CD14-positive monocyte (primary cell): ENCODE data around the gene LGALS9B. TPM values are rescaled to one million over a fixed set of nuclear protein-coding genes. Genes with fewer than 3 reads are reported as not detected.
A peak's percentile ranks its signal among the peaks of the same experiment; 100 is the strongest.
"Not testable (repeated sequence)": the region's sequence is repeated elsewhere in the genome, so short reads cannot be mapped to it uniquely, and the experiment has no call there.

Source experiments
- DNase-seq, 3 donors: peaks; one replicate each; pipeline ENCODE4 v3.0.0-alpha.2; 2011 to 2022
- H2AFZ ChIP-seq: 2 replicates; pipeline ENCODE4 v1.6.0; 2012; ENCODE audit warnings: mild to moderate bottlenecking, low read depth, low read length, inconsistent platforms; ENCODE audit not compliant: insufficient read depth, poor library complexity, severe bottlenecking
- H3K27ac ChIP-seq, 2 donors: 1 replicate in 1 of 2; 2 replicates in 1 of 2; pipeline ENCODE4 v1.5.1; 2012 to 2013; ENCODE audit warnings: low read length in 2 of 2, control low read depth in 1 of 2, inconsistent platforms in 1 of 2, low read depth in 1 of 2, mild to moderate bottlenecking in 1 of 2
- H3K27me3 ChIP-seq, 2 donors: one replicate each; pipeline versions ENCODE4 v1.6.0 to v1.6.1; 2011 to 2013; ENCODE audit warnings: low read length in 2 of 2; ENCODE audit not compliant: control insufficient read depth in 2 of 2, insufficient read depth in 2 of 2
- H3K36me3 ChIP-seq, 2 donors: replicated peaks in 1 of 2; 1 replicate in 1 of 2; 2 replicates in 1 of 2; pipeline versions ENCODE4 v1.5.1 to v1.6.1; 2012 to 2013; ENCODE audit warnings: low read length in 2 of 2, control low read depth in 1 of 2, inconsistent platforms in 1 of 2, mild to moderate bottlenecking in 1 of 2; ENCODE audit not compliant: insufficient read depth in 2 of 2, control insufficient read depth in 1 of 2
- H3K4me1 ChIP-seq, 2 donors: 1 replicate in 1 of 2; 2 replicates in 1 of 2; pipeline versions ENCODE4 v1.5.1 to v1.6.1; 2012 to 2013; ENCODE audit warnings: low read length in 2 of 2, control low read depth in 1 of 2, inconsistent platforms in 1 of 2, mild to moderate bottlenecking in 1 of 2, moderate library complexity in 1 of 2; ENCODE audit not compliant: insufficient read depth in 2 of 2, control insufficient read depth in 1 of 2
- H3K4me2 ChIP-seq: replicated peaks from 2 replicates; pipeline ENCODE3; 2012; ENCODE audit warnings: low read length, moderate library complexity, mild to moderate bottlenecking; ENCODE audit not compliant: poor library complexity, severe bottlenecking; ENCODE audit errors: extremely low read depth
- H3K4me3 ChIP-seq, 3 experiments: fragments of 200-600 bp in 1 of 3; sonication (generic) in 1 of 3; replicated peaks in 1 of 3; 1 replicate in 2 of 3; 2 replicates in 1 of 3; pipeline ENCODE4 v1.5.1; 2011 to 2013; ENCODE audit warnings: low read length in 3 of 3, mild to moderate bottlenecking in 3 of 3, control low read depth in 2 of 3, low read depth in 2 of 3, inconsistent platforms in 1 of 3, moderate library complexity in 1 of 3
- H3K79me2 ChIP-seq: 2 replicates; pipeline ENCODE4 v1.6.0; 2012; ENCODE audit warnings: mild to moderate bottlenecking, control low read depth, inconsistent platforms, low read length, moderate library complexity; ENCODE audit not compliant: insufficient read depth
- H3K9ac ChIP-seq: 2 replicates; pipeline ENCODE4 v1.6.0; 2017; ENCODE audit warnings: low read length, mild to moderate bottlenecking; ENCODE audit not compliant: insufficient read depth, poor library complexity, severe bottlenecking
- H3K9me3 ChIP-seq, 2 donors: replicated peaks in 1 of 2; 1 replicate in 1 of 2; 2 replicates in 1 of 2; pipeline versions ENCODE4 v1.5.1 to v1.6.1; 2012 to 2013; ENCODE audit warnings: low read length in 2 of 2, control low read depth in 1 of 2; ENCODE audit not compliant: control insufficient read depth in 1 of 2, insufficient read depth in 1 of 2
- H4K20me1 ChIP-seq: 2 replicates; pipeline ENCODE4 v1.6.0; 2012; ENCODE audit warnings: mild to moderate bottlenecking, low read length, control low read depth, moderate library complexity; ENCODE audit not compliant: insufficient read depth
- H3K27ac Mint-ChIP-seq, 7 donors: one replicate each; pipeline ENCODE4 v1.8.0; 2020; ENCODE audit warnings: mild to moderate bottlenecking in 7 of 7, mixed read lengths in 7 of 7, moderate library complexity in 6 of 7, inconsistent platforms in 2 of 7
- H3K27me3 Mint-ChIP-seq, 3 donors: one replicate each; pipeline ENCODE4 v1.8.0; 2021 to 2022; ENCODE audit warnings: low read depth in 3 of 3, mild to moderate bottlenecking in 3 of 3, mixed read lengths in 3 of 3, moderate library complexity in 3 of 3, inconsistent platforms in 1 of 3
- H3K36me3 Mint-ChIP-seq, 2 donors: one replicate each; pipeline ENCODE4 v1.8.0; 2020; ENCODE audit warnings: mixed read lengths in 2 of 2, inconsistent platforms in 1 of 2, mild to moderate bottlenecking in 1 of 2
- H3K4me1 Mint-ChIP-seq: one replicate; pipeline ENCODE4 v1.8.0; 2020; ENCODE audit warnings: mild to moderate bottlenecking, mixed read lengths
- H3K4me3 Mint-ChIP-seq, 2 donors: one replicate each; pipeline ENCODE4 v1.8.0; 2020; ENCODE audit warnings: mild to moderate bottlenecking in 2 of 2, mixed read lengths in 2 of 2, moderate library complexity in 1 of 2
- H3K9me3 Mint-ChIP-seq, 7 donors: one replicate each; pipeline ENCODE4 v1.8.0; 2020 to 2022; ENCODE audit warnings: mixed read lengths in 7 of 7, mild to moderate bottlenecking in 6 of 7, moderate library complexity in 6 of 7, inconsistent platforms in 2 of 7
- WGBS: methylation state at CpG from one replicate; pipeline ENCODE4 v1.1.5; 2013; ENCODE audit warnings: missing lambda C conversion rate; ENCODE audit not compliant: insufficient coverage; 5-methylcytosine and 5-hydroxymethylcytosine counted together
- intact Hi-C, 2 donors: fragments of 100-400 bp; cut with micrococcal nuclease; formaldehyde crosslinking; loops; one replicate each; pipeline versions ENCODE4 v1.15.0 to v1.15.1; 2023
- polyA plus RNA-seq, 3 donors: library from polyadenylated mRNA; depleted of rRNA in 1 of 3; unstranded in 2 of 3; stranded (reverse) in 1 of 3; fragments of 300-500 nt in 2 of 3; fragments of >200 nt in 1 of 3; fragmentation: Illumina TruSeq in 2 of 3; gene quantifications; 1 replicate in 2 of 3; 2 replicates in 1 of 3; pipeline ENCODE4 v1.2.3, GENCODE V29; 2012 to 2021

The LGALS9B gene
- polyA plus RNA-seq, 3 donors: not detected

DNA sequence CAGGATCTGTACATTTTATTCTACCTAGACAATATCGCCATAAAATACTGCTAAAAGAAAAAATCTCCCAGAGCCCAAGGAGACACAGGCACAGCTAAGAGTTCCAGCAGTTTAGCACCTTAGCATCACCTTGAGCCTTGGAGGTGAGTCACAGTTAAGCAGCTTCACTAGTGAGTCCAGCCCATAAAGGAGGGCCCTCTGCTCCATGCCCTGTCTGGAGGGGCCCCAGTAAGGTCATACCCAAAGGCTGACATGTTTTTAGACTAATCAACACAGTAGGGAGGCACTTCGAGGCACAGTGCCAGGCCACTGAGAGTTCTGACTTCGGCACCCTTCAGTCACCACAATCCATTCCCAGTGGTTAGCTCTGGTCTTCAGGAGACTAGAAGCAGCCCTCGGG, 2.6 kb upstream of the LGALS9B start:
- H3K9ac ChIP-seq, H3K4me1 Mint-ChIP-seq, H3K9me3 ChIP-seq, intact Hi-C loops, H3K27ac ChIP-seq, H3K27me3 Mint-ChIP-seq, H3K4me1 ChIP-seq, H3K4me3 Mint-ChIP-seq, H3K36me3 ChIP-seq, H3K27ac Mint-ChIP-seq, H4K20me1 ChIP-seq, H3K4me3 ChIP-seq, DNase-seq, H3K27me3 ChIP-seq, H3K79me2 ChIP-seq, H3K36me3 Mint-ChIP-seq, H3K9me3 Mint-ChIP-seq, H2AFZ ChIP-seq, H3K4me2 ChIP-seq: not testable (repeated sequence)
- WGBS: no CpG with 5 or more reads among the region's 4 CpGs

DNA sequence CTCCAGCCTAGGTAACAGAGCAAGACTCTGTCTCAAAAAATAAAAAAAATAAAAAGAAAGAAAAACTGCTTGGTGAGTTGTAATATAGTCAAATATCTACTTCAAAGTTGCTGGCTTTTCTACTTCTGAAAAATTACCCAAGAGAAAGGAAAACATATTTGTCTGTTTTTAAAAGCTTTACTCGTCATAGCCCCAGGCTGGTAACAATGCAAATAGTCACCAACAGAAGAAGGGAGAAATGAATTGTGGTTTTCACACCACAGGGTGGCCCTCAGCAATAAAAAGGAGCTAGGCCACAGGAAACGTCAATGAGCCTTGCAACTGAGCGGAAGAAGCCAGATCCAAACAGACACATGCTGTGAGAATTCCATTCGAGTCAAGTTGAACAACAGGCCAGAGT, 1.8 kb upstream of the LGALS9B start:
- H3K9me3 Mint-ChIP-seq, H3K27ac Mint-ChIP-seq, H3K4me1 Mint-ChIP-seq, H3K79me2 ChIP-seq, H3K4me1 ChIP-seq, H3K27me3 ChIP-seq, H3K4me2 ChIP-seq, H3K27ac ChIP-seq, H3K27me3 Mint-ChIP-seq, H3K36me3 ChIP-seq, DNase-seq, H3K4me3 Mint-ChIP-seq, intact Hi-C loops, H2AFZ ChIP-seq, H3K9ac ChIP-seq, H3K9me3 ChIP-seq, H3K4me3 ChIP-seq, H4K20me1 ChIP-seq, H3K36me3 Mint-ChIP-seq: not testable (repeated sequence)
- WGBS: no CpG with 5 or more reads among the region's 4 CpGs

DNA sequence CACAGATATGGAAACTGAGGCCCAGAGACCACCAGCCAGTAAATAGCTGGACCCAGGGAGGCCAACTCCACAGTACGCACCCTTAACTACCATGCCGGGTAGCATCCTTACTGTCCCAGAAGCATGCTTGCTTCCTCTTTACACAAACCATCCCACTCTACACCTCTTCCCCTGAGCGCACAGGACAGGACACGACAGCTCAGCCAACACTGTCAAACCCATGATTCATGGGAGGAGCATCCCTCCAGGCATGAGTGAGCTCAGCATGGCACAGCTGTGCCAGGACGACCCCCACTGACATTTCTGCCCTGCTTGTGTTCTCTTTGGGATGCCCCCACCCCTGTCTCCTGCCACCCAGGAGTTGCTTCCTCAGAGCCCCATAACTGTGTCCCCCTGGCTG, 340 bp downstream of the LGALS9B start:
- WGBS: no CpG with 5 or more reads among the region's 5 CpGs
- H3K4me1 Mint-ChIP-seq, H3K27me3 Mint-ChIP-seq, H3K36me3 Mint-ChIP-seq, H3K4me1 ChIP-seq, H3K9ac ChIP-seq, H3K36me3 ChIP-seq, H3K9me3 Mint-ChIP-seq, H3K27me3 ChIP-seq, H3K79me2 ChIP-seq, H2AFZ ChIP-seq, H3K4me3 ChIP-seq, H4K20me1 ChIP-seq, H3K9me3 ChIP-seq, H3K4me2 ChIP-seq, H3K27ac ChIP-seq, intact Hi-C loops: not testable (repeated sequence)
- peak in 2 of 3 donors; percentile 2 to 12 for DNase-seq
- Mint-ChIP-seq H3K4me3 (peak overlapping the region; percentile 34 to 84), H3K27ac (peak overlapping the region in 5 of 7 donors; percentile 65 to 93 (median 72))

DNA sequence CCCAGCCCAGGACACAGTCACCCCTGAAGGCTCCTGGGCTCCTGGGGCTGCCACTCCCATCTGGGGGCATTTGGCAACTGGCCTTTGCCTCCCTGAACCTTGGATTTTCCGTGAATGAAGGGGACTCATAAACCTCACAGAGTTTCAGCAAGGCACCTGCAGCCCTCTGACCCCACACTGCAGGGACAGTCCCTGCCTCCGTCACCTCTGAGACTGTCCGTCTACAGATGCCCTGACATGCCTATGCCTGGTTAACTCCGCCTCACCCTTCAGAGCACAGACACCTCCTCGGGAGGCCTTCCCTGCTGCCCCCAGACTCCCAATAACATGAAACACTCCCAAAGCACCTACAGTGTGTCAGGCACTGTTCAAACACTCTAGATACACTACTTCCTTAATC, 786 bp downstream of the LGALS9B start:
- H4K20me1 ChIP-seq, H2AFZ ChIP-seq, intact Hi-C loops, H3K79me2 ChIP-seq, H3K27me3 Mint-ChIP-seq, H3K9me3 Mint-ChIP-seq, H3K4me1 Mint-ChIP-seq, H3K9ac ChIP-seq, H3K27ac ChIP-seq, H3K36me3 Mint-ChIP-seq, H3K4me2 ChIP-seq, H3K4me1 ChIP-seq, H3K36me3 ChIP-seq, H3K4me3 ChIP-seq, H3K9me3 ChIP-seq, DNase-seq, H3K27me3 ChIP-seq, H3K4me3 Mint-ChIP-seq, H3K27ac Mint-ChIP-seq: not testable (repeated sequence)
- no CpG with 5 or more reads among the region's 5 CpGs for WGBS
